Endothelial cell of umbilical vein (primary cell): Measurements from ENCODE around the gene HOXB4. TPM values are rescaled to one million over a fixed set of nuclear protein-coding genes. Genes with fewer than 3 reads are reported as not detected.

Experiments used
- BruUV-seq: library from RNA; stranded (reverse); fragments of 400-500 nt; replicated peaks from 2 replicates; lab custom pipeline; 2021; lab: Mats Ljungman, UMichigan
- CTCF ChIA-PET: fragments of 300-600, 350-600 bp; sonication (Branson Sonifier 250); formaldehyde crosslinking; loops from one replicate; lab custom pipeline; 2021; ENCODE audit warnings: antibody characterized with exemption, inconsistent platforms; lab: Charles Lee
- POLR2A ChIA-PET: fragments of 300-600, 350-600 bp; sonication (Branson Sonifier 250); formaldehyde crosslinking; loops from one replicate; lab custom pipeline; 2021; ENCODE audit warnings: antibody characterized with exemption, inconsistent platforms; lab: Charles Lee
- DNase-seq: peaks from one replicate; pipeline ENCODE4 v3.0.0-alpha.2; 2011; ENCODE audit warnings: low read depth, low spot score
- FAIRE-seq: peaks from 2 replicates; lab custom pipeline; 2011; peaks lifted over from hg19 to GRCh38; lab: Jason Lieb, UNC
- H2AFZ ChIP-seq: 2 replicates; pipeline ENCODE4 v1.6.0; 2012; ENCODE audit warnings: low read depth, low read length, control low read depth, inconsistent platforms
- H3K27ac ChIP-seq: 2 replicates; pipeline ENCODE4 v1.5.1; 2011; ENCODE audit warnings: low read depth, mild to moderate bottlenecking, control low read depth, low read length, moderate library complexity; ENCODE audit not compliant: insufficient read depth
- H3K27me3 ChIP-seq, 2 experiments: 2 replicates each; pipeline versions ENCODE4 v1.6.0 to v1.6.1; 2011; ENCODE audit warnings: low read length in 2 of 2, mixed read lengths in 1 of 2; ENCODE audit not compliant: control insufficient read depth in 2 of 2, insufficient read depth in 2 of 2
- H3K36me3 ChIP-seq, 2 experiments: 2 replicates in 1 of 2; 3 replicates in 1 of 2; pipeline ENCODE4 v1.5.1; 2011; ENCODE audit warnings: low read length in 2 of 2, mild to moderate bottlenecking in 1 of 2, moderate library complexity in 1 of 2; ENCODE audit not compliant: control insufficient read depth in 2 of 2, insufficient read depth in 2 of 2; ENCODE audit errors: extremely low read depth in 1 of 2
- H3K4me1 ChIP-seq: 3 replicates; pipeline ENCODE4 v1.5.1; 2011; ENCODE audit warnings: mild to moderate bottlenecking, low read length; ENCODE audit not compliant: control insufficient read depth, insufficient read depth; ENCODE audit errors: extremely low read depth
- H3K4me2 ChIP-seq: 2 replicates; pipeline ENCODE4 v1.6.1; 2011; ENCODE audit warnings: low read length, control low read depth, mixed read lengths; ENCODE audit not compliant: insufficient read depth
- H3K4me3 ChIP-seq, 3 experiments: fragments of 200-600 bp in 1 of 3; sonication (generic), shearing (Covaris generic) in 1 of 3; replicated peaks in 1 of 3; 2 replicates each; pipeline ENCODE4 v1.5.1; 2011 to 2016; ENCODE audit warnings: control low read depth in 3 of 3, low read length in 3 of 3, mild to moderate bottlenecking in 2 of 3, inconsistent platforms in 1 of 3, low read depth in 1 of 3, moderate library complexity in 1 of 3; ENCODE audit not compliant: insufficient read depth in 1 of 3
- H3K79me2 ChIP-seq: 2 replicates; pipeline ENCODE4 v1.6.0; 2012; ENCODE audit warnings: low read length, inconsistent platforms; ENCODE audit not compliant: control insufficient read depth, insufficient read depth
- H3K9ac ChIP-seq: replicated peaks from 2 replicates; pipeline ENCODE3; 2011; ENCODE audit warnings: low read length, control low read depth; ENCODE audit not compliant: insufficient read depth; ENCODE audit errors: extremely low read depth
- H3K9me1 ChIP-seq: replicated peaks from 3 replicates; pipeline ENCODE4 v1.6.0; 2011; ENCODE audit warnings: mild to moderate bottlenecking, low read length; ENCODE audit not compliant: control insufficient read depth, insufficient read depth; ENCODE audit errors: extremely low read depth
- H3K9me3 ChIP-seq: replicated peaks from 2 replicates; pipeline ENCODE4 v1.5.1; 2012; ENCODE audit warnings: low read length, inconsistent platforms; ENCODE audit not compliant: control insufficient read depth, insufficient read depth
- H4K20me1 ChIP-seq: replicated peaks from 2 replicates; pipeline ENCODE3; 2011; ENCODE audit warnings: mild to moderate bottlenecking, low read length; ENCODE audit not compliant: control insufficient read depth, insufficient read depth; ENCODE audit errors: extremely low read depth
- EZH2 ChIP-seq: IDR thresholded peaks from 2 replicates; pipeline ENCODE4 v1.6.1; 2012; ENCODE audit warnings: borderline replicate concordance, low read depth, mild to moderate bottlenecking, moderate library complexity, low read length, inconsistent platforms; ENCODE audit not compliant: severe bottlenecking
- FOS ChIP-seq: IDR thresholded peaks from 2 replicates; pipeline ENCODE4 v1.6.1; 2011; ENCODE audit warnings: mild to moderate bottlenecking, low read length, moderate library complexity, borderline replicate concordance; ENCODE audit not compliant: insufficient read depth
- GATA2 ChIP-seq: IDR thresholded peaks from 2 replicates; pipeline ENCODE4 v1.7.0; 2011; ENCODE audit warnings: low read depth, mild to moderate bottlenecking, moderate library complexity, mixed read lengths, low read length; ENCODE audit not compliant: insufficient read length, insufficient read depth
- JUN ChIP-seq: IDR thresholded peaks from 2 replicates; pipeline ENCODE4 v1.6.1; 2011; ENCODE audit warnings: borderline replicate concordance, low read depth; ENCODE audit not compliant: insufficient read length, insufficient read depth
- MYC ChIP-seq: IDR thresholded peaks from one replicate; pipeline ENCODE4 v1.6.1; 2011; ENCODE audit warnings: mild to moderate bottlenecking, low read depth, low read length
- POLR2A ChIP-seq: IDR thresholded peaks from 2 replicates; pipeline ENCODE4 v1.6.1; 2012; ENCODE audit warnings: low read depth, mild to moderate bottlenecking, control low read depth, low read length
- POLR2AphosphoS5 ChIP-seq: IDR thresholded peaks from 2 replicates; pipeline ENCODE4 v1.6.1; 2012; ENCODE audit warnings: low read depth, mild to moderate bottlenecking, control low read depth, low read length, moderate library complexity; ENCODE audit not compliant: insufficient read depth
- dilution Hi-C: fragments of 300-500 bp; cut with MboI; formaldehyde crosslinking; loops from one replicate; pipeline ENCODE4 v1.15.0; 2019; ENCODE audit warnings: low sequenced_read_pairs; ENCODE audit not compliant: extremely low pct_ligation_motif_present
- intact Hi-C: fragments of 100-400 bp; cut with micrococcal nuclease; formaldehyde crosslinking; loops from one replicate; pipeline ENCODE4 v1.10.0; 2022
- polyA plus RNA-seq, 4 experiments: library from polyadenylated mRNA; depleted of rRNA in 3 of 4; stranded (reverse) in 3 of 4; unstranded in 1 of 4; fragments of >200 nt; gene quantifications; 2 replicates each; pipeline versions ENCODE4 v1.2.1 to v1.2.3, GENCODE V29; 2011 to 2012; ENCODE audit warnings: missing spikeins in 1 of 4
- total RNA-seq: library from RNA; stranded (reverse); gene quantifications from 2 replicates; pipeline ENCODE4 v1.2.3, GENCODE V29; 2021
- TF ChIP-seq, protein P1 (sequence below): IDR thresholded peaks from 2 replicates; pipeline ENCODE4 v1.6.1; 2011; ENCODE audit not compliant: insufficient read depth, insufficient read length
- TF ChIP-seq, protein P2 (sequence below), 2 donors: IDR thresholded peaks; 1 replicate in 1 of 2; 2 replicates in 1 of 2; pipeline ENCODE4 v1.5.1; 2011; ENCODE audit warnings: low read length in 2 of 2, mild to moderate bottlenecking in 2 of 2, moderate library complexity in 2 of 2, control low read depth in 1 of 2, inconsistent platforms in 1 of 2, low read depth in 1 of 2; ENCODE audit not compliant: insufficient read depth in 1 of 2; ENCODE audit errors: extremely low read depth in 1 of 2

The HOXB4 gene
- total and polyA plus RNA-seq, 2 donors (not counting 3 experiments of a cell fraction or from before 2014, with no cell fraction given) = 4.6 to 13.1 TPM

DNA sequence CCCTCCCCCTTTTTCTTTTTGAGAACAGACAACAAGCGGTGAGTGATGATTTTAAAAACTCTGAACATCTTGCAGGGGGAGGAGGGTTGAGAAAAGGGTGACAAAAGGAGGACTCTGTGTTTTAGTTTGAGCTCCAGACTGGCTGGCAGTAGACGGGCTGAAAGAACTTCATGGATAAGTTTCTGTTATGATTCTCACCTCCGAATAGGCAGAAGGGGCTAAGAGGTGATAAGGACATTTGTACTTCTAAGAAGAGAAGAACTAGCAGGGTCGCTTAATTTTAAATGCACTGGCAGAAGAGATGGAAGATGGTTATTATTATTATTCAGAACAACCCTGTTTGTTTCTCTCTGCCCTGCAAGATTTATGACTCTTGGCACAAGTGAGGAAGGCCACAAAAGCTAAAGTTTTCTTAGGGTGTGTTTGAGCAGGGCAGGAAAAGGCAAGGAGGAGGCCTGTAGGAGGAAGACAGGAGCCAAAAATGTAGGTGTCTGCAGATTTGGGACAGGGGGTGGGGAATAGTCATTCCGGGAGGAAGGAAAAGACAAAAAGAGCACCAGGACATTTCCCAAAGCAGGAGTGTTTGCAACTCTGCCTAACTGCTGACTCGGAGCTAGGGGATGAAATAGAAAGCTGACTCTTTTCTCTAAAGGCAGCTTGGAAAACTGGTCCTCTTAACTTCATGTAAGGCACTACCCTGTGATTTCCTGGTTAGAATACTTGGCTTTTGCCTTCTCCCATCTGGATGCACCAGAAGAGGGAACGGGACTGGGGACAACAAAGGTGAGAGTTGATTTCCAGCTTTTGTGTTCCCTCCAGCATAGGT, 21.4 kb downstream of the HOXB4 start:
- dilution Hi-C loops (no loop called here), intact Hi-C loops (loop anchor here (2.0 kb wide), 1 partner anchor 14 kb away; no protein-coding TSS in a partner anchor)
- peak overlapping the region; percentile 39 for H3K4me2 ChIP-seq
- H3K79me2 ChIP-seq = peaks cover 61% of the 10 kb centered on the region
- ChIA-PET CTCF (interaction anchor here (0.6 to 3.7 kb wide), 12 partner anchors 9 to 222 kb away, joined by 3 to 23 read pairs (median 6); partner anchors contain the start of gene HOXB5), POLR2A (interaction anchor here (0.7 to 2.8 kb wide), 4 partner anchors 9 to 188 kb away, joined by 3 to 10 read pairs (median 6); no protein-coding TSS in a partner anchor)
- DNase-seq (peak; percentile 59), FAIRE-seq (peak; percentile 78)
- H3K27me3 ChIP-seq = no peaks in the 10 kb centered on the region
- no TSS peak for BruUV-seq
- peak overlapping the region; percentile 23 for H3K27ac ChIP-seq
- no peak overlapping the region for H3K4me3 ChIP-seq
- no peak overlapping the region for H2AFZ ChIP-seq
- H3K9ac ChIP-seq = peak overlapping the region; percentile 20
- no peaks in the 10 kb centered on the region for H3K9me1 ChIP-seq
- no peaks in the 10 kb centered on the region for H3K9me3 ChIP-seq
- peaks cover 3 to 7% of the 10 kb centered on the region in 2 experiments for H3K36me3 ChIP-seq
- no peaks in the 10 kb centered on the region for H4K20me1 ChIP-seq
- peaks cover 28% of the 10 kb centered on the region for H3K4me1 ChIP-seq
- no peak for TF ChIP-seq MYC
- TF ChIP-seq, protein P1, sequence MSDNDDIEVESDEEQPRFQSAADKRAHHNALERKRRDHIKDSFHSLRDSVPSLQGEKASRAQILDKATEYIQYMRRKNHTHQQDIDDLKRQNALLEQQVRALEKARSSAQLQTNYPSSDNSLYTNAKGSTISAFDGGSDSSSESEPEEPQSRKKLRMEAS = no peak
- no peak for TF ChIP-seq EZH2
- TF ChIP-seq POLR2AphosphoS5 = no peak
- TF ChIP-seq FOS = no peak
- TF ChIP-seq, protein P2, sequence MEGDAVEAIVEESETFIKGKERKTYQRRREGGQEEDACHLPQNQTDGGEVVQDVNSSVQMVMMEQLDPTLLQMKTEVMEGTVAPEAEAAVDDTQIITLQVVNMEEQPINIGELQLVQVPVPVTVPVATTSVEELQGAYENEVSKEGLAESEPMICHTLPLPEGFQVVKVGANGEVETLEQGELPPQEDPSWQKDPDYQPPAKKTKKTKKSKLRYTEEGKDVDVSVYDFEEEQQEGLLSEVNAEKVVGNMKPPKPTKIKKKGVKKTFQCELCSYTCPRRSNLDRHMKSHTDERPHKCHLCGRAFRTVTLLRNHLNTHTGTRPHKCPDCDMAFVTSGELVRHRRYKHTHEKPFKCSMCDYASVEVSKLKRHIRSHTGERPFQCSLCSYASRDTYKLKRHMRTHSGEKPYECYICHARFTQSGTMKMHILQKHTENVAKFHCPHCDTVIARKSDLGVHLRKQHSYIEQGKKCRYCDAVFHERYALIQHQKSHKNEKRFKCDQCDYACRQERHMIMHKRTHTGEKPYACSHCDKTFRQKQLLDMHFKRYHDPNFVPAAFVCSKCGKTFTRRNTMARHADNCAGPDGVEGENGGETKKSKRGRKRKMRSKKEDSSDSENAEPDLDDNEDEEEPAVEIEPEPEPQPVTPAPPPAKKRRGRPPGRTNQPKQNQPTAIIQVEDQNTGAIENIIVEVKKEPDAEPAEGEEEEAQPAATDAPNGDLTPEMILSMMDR (IDR thresholded peaks at IDR 0.05; ENCODE audit: extremely low read depth in 1 of 2, insufficient read depth in 1 of 2, low read depth in 1 of 2, low read length in 2 of 2) = no peak
- TF ChIP-seq GATA2 = no peak
- TF ChIP-seq POLR2A = no peak
- no peak for TF ChIP-seq JUN
